Sigmoid colon (tissue), 4 donors: ENCODE data around the gene SYPL1.

Experiments used
- POLR2A ChIP-seq, 2 donors: fragments of 450-650 bp; IDR thresholded peaks; one replicate each; pipeline ENCODE4 v1.6.1; 2016; ENCODE audit warnings: antibody characterized with exemption in 2 of 2, mild to moderate bottlenecking in 2 of 2, moderate library complexity in 2 of 2
- POLR2AphosphoS5 ChIP-seq, 4 donors: sonication (generic); formaldehyde crosslinking; IDR thresholded peaks; one replicate each; pipeline ENCODE4 v1.6.1; 2017; ENCODE audit warnings: antibody characterized with exemption in 4 of 4
- TF ChIP-seq, protein P1 (sequence below), 4 experiments: fragments of 450-650 bp in 3 of 4; fragments of 200-600 bp in 1 of 4; IDR thresholded peaks; one replicate each; pipeline ENCODE4 v1.5.1; 2016 to 2019; ENCODE audit warnings: antibody characterized with exemption in 4 of 4, mild to moderate bottlenecking in 3 of 4, moderate library complexity in 2 of 4

- TF ChIP-seq, protein P1, sequence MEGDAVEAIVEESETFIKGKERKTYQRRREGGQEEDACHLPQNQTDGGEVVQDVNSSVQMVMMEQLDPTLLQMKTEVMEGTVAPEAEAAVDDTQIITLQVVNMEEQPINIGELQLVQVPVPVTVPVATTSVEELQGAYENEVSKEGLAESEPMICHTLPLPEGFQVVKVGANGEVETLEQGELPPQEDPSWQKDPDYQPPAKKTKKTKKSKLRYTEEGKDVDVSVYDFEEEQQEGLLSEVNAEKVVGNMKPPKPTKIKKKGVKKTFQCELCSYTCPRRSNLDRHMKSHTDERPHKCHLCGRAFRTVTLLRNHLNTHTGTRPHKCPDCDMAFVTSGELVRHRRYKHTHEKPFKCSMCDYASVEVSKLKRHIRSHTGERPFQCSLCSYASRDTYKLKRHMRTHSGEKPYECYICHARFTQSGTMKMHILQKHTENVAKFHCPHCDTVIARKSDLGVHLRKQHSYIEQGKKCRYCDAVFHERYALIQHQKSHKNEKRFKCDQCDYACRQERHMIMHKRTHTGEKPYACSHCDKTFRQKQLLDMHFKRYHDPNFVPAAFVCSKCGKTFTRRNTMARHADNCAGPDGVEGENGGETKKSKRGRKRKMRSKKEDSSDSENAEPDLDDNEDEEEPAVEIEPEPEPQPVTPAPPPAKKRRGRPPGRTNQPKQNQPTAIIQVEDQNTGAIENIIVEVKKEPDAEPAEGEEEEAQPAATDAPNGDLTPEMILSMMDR (IDR thresholded peaks at IDR 0.05), result no peak
- TF ChIP-seq POLR2A (IDR thresholded peaks at IDR 0.05), result no peak
- TF ChIP-seq POLR2AphosphoS5 (IDR thresholded peaks at IDR 0.05), result no peak
Measured at GRCh38 chr7:106126170-106126938, 14.2 kb upstream of the SYPL1 start.
